LNCaP clone FGC (cell line): ENCODE data around the gene RSRP1.

ENCODE experiments used
- DNase-seq: peaks from one replicate; pipeline ENCODE4 v3.0.0-alpha.2; 2011; ENCODE audit warnings: low read depth
- H3K4me3 ChIP-seq: 2 replicates; pipeline ENCODE4 v1.5.1; 2011; ENCODE audit warnings: mild to moderate bottlenecking, low read depth, low read length, control low read depth
- CTCF ChIP-seq: IDR thresholded peaks from 2 replicates; pipeline ENCODE4 v1.5.1; 2012; ENCODE audit warnings: mild to moderate bottlenecking; ENCODE audit not compliant: control insufficient read depth, insufficient read depth; ENCODE audit errors: extremely low read depth

RSRP1 gene

GRCh38 chr1:25209516-25209915, 37.7 kb downstream of the RSRP1 start:
- H3K4me3 ChIP-seq, result no peak overlapping the region
- no peak for TF ChIP-seq CTCF
- DNase-seq, result no peak

GRCh38 chr1:25208561-25209222, 38.6 kb downstream of the RSRP1 start:
- DNase-seq, result no peak
- H3K4me3 ChIP-seq, result no peak overlapping the region
- TF ChIP-seq CTCF, result no peak

- no peak overlapping the region for H3K4me3 ChIP-seq
- TF ChIP-seq CTCF, result no peak
- no peak for DNase-seq
Measured at GRCh38 chr1:25208092-25208491, 39.2 kb downstream of the RSRP1 start.

- no peak for DNase-seq
- TF ChIP-seq CTCF, result no peak
- H3K4me3 ChIP-seq, result no peak overlapping the region
Measured at GRCh38 chr1:25206201-25206600, 41.1 kb downstream of the RSRP1 start.

GRCh38 chr1:25205786-25206185, 41.5 kb downstream of the RSRP1 start:
- no peak overlapping the region for H3K4me3 ChIP-seq
- no peak for TF ChIP-seq CTCF
- DNase-seq, result no peak

GRCh38 chr1:25204797-25205480, 42.3 kb downstream of the RSRP1 start:
- DNase-seq, result peak; percentile 14
- no peak overlapping the region for H3K4me3 ChIP-seq
- peak; percentile 35 for TF ChIP-seq CTCF
